GM19240 (cell line): ENCODE measurements around the gene HSPA1A.
"Not testable (repeated sequence)": the region's sequence is repeated elsewhere in the genome, so short reads cannot be mapped to it uniquely, and the experiment has no call there.

Experiments
- DNase-seq: peaks from one replicate; pipeline ENCODE4 v3.0.0; 2011; ENCODE audit warnings: low spot score; ENCODE audit not compliant: insufficient read length

The HSPA1A gene

DNA sequence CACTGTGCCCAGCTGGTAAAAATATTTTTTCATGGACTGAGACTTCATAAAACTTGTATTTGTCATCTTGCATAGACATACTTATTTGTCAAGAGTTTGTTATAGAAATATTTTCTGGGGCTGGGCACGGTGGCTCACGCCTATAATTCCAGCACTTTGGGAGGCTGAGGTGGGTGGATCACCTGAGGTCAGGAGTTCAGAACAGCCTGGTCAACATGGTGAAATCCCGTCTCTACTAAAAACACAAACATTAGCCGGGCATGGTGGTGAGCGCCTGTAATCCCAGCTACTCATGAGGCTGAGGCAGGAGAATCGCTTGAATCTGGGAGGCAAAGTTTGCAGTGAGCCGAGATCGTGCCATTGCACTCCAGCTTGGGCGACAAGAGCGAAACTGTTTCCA, 6.7 kb upstream of the HSPA1A start:
- not testable (repeated sequence) for DNase-seq

DNA sequence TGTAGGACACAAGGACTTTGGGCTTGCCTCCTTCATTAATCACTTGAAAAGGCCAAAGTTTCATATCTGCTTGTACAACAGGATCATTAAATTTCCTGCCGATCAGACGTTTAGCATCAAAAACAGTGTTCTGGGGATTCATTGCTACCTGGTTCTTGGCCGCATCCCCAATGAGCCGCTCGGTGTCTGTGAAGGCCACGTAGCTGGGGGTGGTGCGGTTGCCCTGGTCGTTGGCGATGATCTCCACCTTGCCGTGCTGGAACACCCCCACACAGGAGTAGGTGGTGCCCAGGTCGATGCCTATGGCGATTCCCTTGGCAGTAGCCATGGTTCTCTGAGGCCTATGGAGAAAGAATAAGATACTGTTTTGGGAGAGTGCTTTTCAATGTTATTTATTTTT, 3.7 kb upstream of the HSPA1A start:
- DNase-seq, result no peak

DNA sequence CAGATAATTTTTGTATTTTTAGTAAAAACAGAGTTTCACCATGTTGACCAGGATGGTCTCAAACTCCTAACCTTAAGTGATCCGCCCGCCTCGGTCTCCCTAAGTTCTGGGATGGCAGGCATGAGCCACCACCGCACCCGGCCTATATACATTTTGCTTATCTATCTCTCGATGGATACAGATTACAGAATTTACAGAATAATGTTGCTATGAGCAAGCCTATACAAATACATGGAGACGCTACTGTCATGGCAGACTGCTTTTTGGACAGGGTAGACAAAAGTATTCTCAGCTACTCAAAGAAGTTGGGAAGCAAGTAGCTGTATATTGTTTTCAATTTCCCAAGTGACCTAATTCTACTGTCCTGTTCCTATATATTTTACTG, 1.9 kb upstream of the HSPA1A start:
- DNase-seq, result no peak

DNA sequence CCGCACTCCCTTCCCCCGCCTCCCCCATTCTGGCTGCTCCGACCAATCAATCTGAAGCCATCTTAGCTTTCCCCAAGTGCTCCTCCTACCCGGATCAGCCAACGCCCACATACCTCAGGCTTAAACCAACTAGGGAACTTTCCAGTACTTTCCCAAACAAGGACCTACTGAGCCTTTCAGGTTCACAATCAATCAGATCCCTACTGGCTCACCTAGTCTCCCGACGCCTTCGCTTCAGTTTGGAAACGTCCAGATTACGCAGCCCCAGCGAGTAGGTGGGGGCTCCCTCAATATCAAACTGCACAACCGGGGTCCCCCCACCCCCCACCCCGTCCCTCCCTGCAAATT, 692 bp upstream of the HSPA1A start:
- DNase-seq, result no peak

DNA sequence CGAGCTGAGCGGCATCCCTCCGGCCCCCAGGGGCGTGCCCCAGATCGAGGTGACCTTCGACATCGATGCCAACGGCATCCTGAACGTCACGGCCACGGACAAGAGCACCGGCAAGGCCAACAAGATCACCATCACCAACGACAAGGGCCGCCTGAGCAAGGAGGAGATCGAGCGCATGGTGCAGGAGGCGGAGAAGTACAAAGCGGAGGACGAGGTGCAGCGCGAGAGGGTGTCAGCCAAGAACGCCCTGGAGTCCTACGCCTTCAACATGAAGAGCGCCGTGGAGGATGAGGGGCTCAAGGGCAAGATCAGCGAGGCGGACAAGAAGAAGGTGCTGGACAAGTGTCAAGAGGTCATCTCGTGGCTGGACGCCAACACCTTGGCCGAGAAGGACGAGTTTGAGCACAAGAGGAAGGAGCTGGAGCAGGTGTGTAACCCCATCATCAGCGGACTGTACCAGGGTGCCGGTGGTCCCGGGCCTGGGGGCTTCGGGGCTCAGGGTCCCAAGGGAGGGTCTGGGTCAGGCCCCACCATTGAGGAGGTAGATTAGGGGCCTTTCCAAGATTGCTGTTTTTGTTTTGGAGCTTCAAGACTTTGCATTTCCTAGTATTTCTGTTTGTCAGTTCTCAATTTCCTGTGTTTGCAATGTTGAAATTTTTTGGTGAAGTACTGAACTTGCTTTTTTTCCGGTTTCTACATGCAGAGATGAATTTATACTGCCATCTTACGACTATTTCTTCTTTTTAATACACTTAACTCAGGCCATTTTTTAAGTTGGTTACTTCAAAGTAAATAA, 2.0 kb downstream of the HSPA1A start:
- DNase-seq, result not testable (repeated sequence)

DNA sequence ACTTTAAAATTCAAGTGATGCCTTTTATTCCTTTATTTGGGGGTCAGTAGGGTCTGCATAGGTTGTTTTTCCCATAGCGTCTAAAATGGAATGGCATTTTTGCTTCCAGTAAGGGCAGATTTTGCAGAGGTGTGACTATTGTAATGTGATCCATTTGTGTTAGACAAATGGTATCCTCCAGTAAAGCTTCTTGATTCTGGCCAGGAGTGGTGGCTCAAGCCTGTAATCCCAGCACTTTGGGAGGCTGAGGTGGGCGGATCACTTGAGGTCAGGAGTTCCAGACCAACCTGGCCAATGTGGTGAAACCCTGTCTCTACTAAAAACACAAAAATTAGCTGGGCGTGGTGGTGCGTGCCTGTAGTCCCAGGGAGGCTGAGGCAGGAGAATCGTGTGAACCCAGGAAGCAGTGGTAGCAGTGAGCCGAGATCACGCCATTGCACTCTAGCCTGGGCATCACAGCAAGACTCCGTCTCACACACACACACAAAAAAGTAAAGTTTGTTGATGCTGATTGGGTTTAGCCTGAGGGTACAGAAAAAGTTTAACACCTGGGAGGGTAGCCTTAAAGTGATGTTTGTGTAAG, 2.7 kb downstream of the HSPA1A start:
- not testable (repeated sequence) for DNase-seq

DNA sequence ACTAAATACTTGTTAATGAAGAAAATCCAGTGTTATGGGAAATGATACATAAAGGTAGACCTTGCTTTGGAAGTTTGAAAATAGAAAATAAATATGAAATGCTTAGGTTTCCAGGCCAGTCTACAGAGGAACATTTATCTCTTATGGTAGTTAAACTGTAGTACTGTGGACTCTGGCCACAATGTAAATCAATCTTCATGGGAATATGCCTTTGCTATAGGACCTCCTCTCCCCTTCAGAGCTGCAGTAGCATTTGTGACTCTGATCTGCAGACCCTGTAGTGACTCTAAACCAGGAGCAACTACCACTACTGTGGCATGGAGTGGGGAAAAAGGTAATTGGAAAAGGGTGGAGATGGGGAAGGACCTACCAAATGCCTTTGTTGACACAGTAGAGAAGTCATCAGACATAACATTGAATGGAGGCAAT, 4.5 kb downstream of the HSPA1A start:
- no peak for DNase-seq

DNA sequence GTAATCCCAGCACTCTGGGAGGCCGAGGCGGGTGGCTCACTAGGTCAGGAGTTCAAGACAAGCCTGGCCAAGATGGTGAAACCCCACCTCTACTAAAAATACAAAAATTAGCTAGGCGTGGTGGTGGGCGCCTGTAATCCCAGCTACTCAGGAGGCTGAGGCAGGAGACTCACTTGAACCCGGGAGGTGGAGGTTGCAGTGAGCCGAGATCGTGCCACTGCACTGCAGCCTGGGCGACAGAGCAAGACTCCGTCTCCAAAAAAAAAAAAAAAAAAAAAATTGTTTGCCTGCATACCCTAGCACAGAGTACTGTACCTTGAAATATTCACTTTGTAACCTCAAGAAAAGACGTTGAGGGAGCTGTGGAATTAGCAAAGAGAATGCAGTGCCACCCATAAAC, 5.1 kb downstream of the HSPA1A start:
- DNase-seq, result not testable (repeated sequence)

DNA sequence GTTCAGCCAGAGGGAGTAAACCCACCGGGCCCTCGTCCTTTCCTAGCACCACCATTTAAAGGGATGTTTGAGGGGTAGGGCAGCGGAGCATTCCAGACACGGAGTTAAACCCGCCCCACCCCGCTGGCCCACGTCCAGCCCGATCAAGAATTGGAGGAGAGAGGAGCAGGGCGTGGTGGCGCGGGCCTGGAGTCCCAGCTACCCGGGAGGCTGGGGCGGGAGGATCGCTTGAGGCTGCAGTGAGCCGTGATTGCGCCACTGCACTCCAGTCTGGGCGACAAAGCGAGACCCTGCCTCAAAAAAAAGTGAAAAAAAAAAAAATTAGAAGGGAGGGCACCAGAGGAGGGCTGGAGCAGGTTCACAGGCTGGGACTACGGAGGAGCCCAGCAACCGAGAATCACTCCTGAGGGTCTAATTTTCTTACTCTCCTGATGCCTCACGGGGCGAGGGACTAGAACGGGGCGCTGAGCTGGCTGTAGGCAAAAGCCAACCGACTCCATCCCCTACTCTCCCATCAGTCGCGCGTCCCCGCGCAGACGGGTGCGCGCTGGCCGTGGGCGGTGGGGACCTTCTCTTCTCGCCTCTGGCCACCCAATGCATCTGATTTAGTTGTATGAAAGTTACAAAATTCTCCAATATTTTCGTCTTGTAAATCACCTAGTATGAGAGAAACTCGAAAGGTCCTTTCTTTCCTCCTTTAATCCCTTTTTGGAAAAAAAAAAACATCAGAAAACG, 6.1 kb downstream of the HSPA1A start:
- DNase-seq, result no peak

DNA sequence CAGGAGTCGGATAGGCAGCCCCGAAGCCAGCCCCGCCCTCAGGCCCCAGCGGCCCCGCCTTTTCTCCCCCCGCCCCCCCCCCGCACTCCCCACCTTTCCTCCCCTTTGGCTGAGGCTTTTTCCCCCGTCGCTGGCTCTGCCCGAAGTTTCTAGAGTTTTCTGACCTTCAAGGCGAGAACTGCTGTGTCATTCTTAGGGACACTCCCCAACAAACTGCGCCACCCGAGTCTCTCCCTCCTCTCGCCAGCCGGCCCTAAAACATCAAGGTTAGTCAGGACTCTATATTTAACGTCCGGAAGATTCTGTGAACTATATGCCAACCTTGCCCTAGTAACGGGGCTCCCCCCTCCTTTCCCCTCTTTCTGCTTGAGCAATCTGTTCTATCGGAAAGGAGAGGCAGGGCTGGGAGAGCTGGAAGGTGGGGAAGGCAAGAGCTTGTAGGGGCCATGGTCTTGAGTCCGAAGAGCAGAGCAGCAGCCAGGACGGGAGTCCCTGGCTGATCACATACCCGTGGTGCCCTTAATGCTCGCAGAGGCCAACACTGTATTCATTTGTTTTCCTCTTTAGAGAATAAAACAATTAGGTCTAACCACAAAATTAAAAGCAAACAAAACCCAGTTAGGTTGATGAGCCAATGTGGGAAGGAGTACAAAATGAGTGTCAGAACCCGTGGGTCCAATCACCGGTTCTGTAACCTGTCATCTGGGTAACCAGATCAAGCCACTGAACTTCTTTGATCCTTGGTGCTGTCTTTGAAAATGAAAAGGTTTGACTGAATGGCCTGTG, 6.9 kb downstream of the HSPA1A start:
- no peak for DNase-seq

DNA sequence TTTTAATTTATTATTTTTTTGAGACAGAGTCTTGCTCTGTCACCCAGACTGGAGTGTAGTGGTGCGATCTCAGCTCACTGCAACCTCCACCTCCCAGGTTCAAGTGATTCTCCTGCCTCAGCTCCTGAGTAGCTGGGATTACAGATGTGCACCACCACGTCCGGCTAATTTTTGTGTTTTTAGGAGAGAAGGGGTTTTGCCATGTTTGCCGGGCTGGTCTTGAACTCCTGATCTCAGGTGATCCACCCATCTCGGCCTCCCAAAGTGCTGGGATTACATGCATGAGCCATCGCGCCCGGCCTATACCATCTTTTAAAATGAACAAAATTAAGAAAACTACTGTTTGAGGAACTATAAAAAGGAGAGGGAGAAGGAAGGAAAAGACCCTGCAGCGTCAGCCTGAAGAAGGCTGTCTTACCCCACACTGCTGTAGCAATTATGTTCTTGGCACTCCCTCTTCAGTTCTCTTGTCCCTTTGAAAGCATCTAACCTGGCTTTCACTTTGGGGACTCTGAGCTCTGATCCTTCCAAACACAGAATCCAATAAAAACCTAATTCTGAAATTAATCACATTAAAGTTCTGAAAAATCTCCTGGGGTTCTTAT, 8.4 kb downstream of the HSPA1A start:
- DNase-seq, result not testable (repeated sequence)

DNA sequence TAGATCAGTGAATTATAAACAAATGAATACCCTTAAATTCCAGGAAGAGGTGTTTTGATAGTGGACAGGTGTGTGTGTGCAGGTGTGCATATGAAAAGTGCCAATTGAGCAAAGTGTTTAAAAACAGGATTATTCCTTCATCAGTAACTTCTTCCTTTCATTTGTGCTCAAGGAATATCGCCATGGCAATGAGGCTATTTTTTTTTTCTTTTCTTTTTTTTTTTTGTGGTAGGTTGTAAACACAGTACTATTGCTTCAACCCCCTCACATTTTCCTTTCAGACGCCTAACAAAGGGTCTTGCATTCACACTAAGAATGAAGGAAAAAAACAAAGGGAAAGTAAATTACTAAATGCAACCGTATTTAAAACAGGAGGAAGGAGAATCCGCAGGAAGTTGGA, 10.2 kb downstream of the HSPA1A start:
- no peak for DNase-seq

DNA sequence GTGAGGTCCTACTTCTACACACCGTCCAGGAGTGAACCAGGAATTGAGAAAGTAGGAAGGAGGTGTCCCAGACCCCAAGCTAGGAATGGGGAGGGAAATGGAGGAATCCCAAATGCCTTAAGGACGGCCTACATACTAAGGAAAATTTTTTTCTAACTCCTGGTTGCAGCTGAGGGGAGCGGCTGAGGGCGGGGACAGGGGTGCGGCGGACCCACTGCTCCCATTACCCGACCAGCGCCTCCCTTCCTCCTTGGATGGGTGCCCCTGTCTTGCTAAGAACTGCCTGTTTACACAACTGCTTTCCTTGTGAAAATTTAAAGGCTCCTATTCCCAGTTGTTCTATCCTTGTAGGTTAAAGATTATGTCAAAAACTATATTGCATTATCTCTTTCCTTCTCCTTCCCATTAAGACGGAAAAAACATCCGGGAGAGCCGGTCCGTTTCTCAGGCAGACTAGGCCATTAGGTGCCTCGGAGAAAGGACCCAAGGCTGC, 11.5 kb downstream of the HSPA1A start:
- DNase-seq, result no peak

DNA sequence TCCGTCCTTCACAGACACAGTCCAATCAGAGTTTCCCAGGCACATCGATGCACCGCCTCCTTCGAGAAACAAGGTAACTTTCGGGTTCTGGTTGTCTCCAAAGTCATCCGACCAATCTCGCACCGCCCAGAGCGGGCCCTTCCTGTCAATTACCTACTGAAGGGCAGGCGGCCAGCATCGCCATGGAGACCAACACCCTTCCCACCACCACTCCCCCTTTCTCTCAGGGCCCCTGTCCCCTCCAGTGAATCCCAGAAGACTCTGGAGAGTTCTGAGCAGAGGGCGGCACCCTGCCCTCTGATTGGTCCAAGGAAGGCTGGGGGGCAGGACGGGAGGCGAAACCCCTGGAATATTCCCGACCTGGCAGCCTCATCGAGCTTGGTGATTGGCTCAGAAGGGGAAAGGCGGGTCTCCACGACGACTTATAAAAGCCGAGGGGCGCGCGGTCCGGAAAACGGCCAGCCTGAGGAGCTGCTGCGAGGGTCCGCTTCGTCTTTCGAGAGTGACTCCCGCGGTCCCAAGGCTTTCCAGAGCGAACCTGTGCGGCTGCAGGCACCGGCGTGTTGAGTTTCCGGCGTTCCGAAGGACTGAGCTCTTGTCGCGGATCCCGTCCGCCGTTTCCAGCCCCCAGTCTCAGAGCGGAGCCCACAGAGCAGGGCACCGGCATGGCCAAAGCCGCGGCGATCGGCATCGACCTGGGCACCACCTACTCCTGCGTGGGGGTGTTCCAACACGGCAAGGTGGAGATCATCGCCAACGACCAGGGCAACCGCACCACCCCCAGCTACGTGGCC, 12.1 kb downstream of the HSPA1A start, which contains the start of gene HSPA1B:
Gene HSPA1B (plus strand): TSS at position 453 of the 794 bp plus-strand sequence. CDS start 213 bp downstream, at position 666.
- DNase-seq, result peak; percentile 69

DNA sequence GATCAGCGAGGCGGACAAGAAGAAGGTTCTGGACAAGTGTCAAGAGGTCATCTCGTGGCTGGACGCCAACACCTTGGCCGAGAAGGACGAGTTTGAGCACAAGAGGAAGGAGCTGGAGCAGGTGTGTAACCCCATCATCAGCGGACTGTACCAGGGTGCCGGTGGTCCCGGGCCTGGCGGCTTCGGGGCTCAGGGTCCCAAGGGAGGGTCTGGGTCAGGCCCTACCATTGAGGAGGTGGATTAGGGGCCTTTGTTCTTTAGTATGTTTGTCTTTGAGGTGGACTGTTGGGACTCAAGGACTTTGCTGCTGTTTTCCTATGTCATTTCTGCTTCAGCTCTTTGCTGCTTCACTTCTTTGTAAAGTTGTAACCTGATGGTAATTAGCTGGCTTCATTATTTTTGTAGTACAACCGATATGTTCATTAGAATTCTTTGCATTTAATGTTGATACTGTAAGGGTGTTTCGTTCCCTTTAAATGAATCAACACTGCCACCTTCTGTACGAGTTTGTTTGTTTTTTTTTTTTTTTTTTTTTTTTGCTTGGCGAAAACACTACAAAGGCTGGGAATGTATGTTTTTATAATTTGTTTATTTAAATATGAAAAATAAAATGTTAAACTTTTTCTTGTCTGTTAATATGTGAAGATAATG, 14.4 kb downstream of the HSPA1A start:
- DNase-seq, result no peak

DNA sequence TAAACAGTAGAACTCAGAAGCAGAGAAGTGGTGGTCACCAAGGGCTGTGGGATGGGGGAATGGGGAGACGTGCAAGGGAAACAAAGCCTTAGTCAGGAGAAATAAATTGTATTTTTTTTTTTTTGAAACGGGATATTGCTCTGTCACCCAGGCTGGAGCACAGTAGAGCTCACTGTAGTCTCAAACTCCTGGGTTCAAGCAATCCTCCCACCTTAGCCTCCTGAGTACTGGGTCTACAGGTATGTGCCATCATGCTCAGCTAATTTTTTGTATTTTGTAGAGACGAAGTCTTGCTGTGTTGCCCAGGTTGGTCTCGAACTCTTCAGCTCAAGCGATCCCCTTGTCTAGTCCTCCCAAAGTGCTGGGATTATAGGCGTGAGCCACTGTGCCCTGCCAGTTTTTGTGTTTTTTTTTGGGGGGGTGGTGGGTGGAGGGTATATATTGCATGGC, 15.6 kb downstream of the HSPA1A start:
- DNase-seq, result no peak

DNA sequence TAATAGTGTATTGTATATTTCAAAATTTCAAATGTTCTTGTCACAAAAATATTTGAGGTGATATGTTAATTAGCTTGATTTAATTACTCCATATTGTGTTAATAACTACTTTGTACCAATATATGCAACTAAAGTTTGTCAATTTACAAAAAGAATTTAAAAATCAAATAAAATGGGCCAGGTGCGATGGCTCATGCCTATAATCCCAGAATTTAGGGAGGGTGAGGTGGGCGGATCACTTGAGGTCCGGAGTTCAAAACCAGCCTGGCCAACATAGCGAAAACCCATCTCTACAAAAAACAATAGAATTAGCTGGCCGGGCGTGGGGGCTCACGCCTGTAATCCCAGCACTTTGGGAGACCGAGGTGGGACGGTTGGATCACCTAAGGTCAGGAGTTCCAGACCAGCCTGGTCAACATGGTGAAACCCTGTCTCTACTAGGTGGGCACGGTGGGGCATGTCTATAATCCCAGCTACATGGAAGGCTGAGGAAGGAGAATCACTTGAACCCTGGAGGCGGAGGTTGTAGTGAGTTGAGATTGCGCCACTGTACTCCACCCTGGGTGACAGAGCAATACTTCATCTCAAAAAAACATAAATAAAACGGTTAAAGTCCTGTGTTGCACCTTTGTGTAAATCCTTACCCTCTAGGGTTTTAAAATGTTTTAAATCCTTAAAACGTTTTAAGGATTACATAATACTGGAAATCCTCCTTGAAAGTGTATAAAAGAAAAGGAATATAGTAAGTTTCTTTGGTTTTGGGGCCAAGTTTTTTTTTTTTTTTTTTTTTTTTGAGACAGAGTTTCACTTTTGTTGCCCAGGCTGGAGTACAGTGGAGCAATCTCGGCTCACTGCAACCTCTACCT, 16.2 kb downstream of the HSPA1A start:
- DNase-seq, result no peak

DNA sequence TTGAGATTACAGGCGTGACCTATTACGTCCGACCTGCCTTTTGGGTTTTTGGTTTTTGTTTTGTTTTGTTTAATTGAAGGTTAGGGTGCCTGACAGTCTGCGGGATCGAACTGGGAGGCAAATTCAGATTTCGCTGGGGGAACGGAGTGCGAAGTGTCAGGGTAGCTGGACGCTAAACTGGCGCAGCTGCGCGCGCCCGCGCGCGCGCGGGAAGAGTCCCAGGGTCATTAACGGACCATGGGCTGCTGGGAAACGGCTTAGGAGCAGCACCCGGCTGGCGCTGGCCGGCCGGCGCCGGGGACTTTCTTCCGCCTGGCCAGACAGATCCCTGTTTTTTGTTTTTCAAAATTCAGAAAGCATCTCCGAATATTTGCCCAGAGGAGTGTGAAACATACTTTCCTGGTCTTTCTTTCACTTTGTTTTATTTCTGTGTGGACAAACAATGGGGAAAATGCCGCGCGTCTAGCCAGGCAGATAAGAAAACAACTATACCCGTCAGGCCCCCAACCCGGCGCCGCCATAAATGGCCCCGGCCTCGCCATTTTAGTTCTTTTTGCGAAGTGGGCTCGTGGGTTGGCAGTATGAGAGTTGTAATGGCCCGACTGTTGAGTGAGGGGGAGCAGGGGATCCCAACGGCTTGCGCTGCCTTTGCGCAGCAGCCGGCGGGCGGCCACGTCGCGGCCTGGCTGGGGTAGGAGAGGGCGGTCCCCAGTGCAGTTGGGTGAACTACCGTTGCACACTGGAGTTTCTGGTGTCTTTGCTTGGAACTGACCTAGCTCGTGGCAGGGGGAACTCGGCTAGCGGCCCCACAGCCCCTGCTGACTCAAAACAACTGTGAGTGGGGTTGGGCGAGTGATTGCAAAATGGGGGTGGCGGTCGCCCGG, 19.3 kb downstream of the HSPA1A start:
- DNase-seq, result no peak
